Measurements from ENCODE around the gene ORAI3.

ORAI3 gene

DNA sequence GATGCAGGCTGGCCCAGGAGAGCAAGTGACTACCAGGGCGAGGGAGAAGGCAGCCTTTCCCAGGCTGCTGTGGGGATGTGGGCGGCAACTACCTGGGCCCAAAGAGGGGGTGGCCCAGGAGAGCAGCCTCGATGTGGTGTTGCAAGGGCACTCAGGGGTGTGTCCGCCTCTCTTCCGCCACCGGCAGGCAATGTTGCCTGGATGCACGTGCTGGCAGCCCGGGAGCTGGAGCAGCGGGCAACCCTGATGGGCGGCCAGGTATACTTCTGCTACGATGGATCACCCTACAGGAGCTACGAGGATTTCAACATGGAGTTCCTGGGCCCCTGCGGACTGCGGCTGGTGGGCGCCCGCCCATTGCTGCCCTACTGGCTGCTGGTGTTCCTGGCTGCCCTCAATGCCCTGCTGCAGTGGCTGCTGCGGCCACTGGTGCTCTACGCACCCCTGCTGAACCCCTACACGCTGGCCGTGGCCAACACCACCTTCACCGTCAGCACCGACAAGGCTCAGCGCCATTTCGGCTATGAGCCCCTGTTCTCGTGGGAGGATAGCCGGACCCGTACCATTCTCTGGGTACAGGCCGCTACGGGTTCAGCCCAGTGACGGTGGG is 38.8 kb downstream of the ORAI3 start:
- POLR2A ChIA-PET: no interaction called here
- no peak for DNase-seq (ENCODE audit: low read depth, low spot score)
- CTCF ChIA-PET: interaction anchor here (1.6 to 7.8 kb wide), 3 partner anchors 21 to 455 kb away, joined by 5 to 141 read pairs (median 98); partner anchors contain the start of genes PRSS53, VKORC1 and ZNF843
- TF ChIP-seq, protein P1, sequence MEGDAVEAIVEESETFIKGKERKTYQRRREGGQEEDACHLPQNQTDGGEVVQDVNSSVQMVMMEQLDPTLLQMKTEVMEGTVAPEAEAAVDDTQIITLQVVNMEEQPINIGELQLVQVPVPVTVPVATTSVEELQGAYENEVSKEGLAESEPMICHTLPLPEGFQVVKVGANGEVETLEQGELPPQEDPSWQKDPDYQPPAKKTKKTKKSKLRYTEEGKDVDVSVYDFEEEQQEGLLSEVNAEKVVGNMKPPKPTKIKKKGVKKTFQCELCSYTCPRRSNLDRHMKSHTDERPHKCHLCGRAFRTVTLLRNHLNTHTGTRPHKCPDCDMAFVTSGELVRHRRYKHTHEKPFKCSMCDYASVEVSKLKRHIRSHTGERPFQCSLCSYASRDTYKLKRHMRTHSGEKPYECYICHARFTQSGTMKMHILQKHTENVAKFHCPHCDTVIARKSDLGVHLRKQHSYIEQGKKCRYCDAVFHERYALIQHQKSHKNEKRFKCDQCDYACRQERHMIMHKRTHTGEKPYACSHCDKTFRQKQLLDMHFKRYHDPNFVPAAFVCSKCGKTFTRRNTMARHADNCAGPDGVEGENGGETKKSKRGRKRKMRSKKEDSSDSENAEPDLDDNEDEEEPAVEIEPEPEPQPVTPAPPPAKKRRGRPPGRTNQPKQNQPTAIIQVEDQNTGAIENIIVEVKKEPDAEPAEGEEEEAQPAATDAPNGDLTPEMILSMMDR (IDR thresholded peaks at IDR 0.05; ENCODE audit: insufficient read depth, low read length, missing control alignments): no peak
- H3K4me3 ChIP-seq (ENCODE audit: low read depth, low read length): no peak overlapping the region

DNA sequence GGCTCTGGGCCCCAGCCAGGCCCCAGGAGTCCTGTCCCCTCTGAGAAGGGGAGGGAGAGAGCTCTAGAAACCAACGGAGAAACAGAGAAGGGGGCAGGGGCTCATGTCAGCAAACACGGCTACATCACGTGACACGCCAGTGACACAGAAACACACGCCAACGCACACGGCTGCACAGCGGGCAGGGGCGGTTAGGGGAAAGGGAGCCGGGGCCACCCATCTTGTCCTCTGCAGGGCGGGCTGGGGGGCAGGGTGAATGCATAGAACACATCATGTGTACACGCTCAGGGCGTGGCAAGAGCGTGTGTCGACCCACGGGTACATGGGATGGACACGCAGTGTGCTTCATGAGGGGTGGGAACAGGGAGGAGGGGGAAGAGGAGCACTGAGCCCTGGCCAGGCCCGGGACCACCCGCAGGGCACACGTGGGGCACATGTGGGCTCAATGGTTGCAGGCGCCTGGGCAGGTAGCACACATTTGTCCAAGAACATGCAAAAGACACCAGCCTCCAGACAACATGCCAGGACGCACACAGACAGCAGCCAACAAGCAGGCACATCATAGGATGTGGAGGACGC is 40.7 kb downstream of the ORAI3 start:
- POLR2A ChIA-PET: no interaction called here
- CTCF ChIA-PET: no interaction called here
- H3K4me3 ChIP-seq (ENCODE audit: low read depth, low read length): no peak overlapping the region
- TF ChIP-seq, protein P1 (IDR thresholded peaks at IDR 0.05; ENCODE audit: insufficient read depth, low read length, missing control alignments): no peak
- DNase-seq (ENCODE audit: low read depth, low spot score): no peak

DNA sequence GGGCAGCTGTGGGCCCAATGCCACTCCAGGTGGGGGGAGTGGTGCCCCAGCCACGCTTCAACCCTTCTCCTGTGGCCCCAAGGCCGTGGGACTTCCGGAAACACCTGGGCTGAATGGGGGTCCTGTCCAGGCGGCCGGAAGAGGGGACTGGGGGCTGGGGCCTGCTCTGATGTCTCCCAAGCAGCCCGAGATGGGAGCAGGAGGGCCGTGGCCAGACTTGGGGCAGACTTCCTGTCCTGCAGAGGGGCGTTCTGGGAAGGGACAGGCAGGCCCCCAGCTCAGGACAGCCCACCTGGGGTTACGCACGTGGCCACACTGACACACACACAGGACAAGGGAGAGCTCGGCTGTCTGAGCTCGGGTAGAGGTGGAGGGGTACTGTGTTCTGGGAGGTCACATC is 41.2 kb downstream of the ORAI3 start:
- DNase-seq (ENCODE audit: low read depth, low spot score): no peak
- TF ChIP-seq, protein P1 (IDR thresholded peaks at IDR 0.05; ENCODE audit: insufficient read depth, low read length, missing control alignments): no peak
- ChIA-PET CTCF (no interaction called here), POLR2A (no interaction called here)
- H3K4me3 ChIP-seq (ENCODE audit: low read depth, low read length): no peak overlapping the region

DNA sequence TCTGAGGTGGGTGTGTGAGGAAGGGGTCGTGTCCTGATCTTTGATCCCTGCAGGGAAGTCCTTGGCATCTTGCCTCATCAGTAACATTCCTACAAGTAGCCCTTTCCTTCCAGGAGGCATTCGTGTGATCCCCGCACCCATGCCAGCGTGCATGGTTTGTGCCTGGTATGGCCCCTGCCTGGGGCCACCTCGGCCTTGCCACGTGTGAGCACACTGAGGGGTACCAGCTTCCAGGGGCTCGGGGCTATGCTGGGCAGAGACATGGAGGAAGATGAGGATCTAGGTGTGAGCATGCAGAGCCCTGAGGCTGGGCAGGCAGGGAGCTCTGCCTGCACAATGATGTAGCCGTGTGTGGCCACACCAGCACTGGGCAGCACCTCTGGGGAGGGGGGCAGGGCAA is 42.2 kb downstream of the ORAI3 start:
- no peak for DNase-seq (ENCODE audit: low read depth, low spot score)
- POLR2A ChIA-PET: no interaction called here
- H3K4me3 ChIP-seq (ENCODE audit: low read depth, low read length): no peak overlapping the region
- TF ChIP-seq, protein P1 (IDR thresholded peaks at IDR 0.05; ENCODE audit: insufficient read depth, low read length, missing control alignments): no peak
- CTCF ChIA-PET: interaction anchor here (1.7 kb wide), 1 partner anchor 151 kb away, joined by 5 read pairs; no protein-coding TSS in a partner anchor

DNA sequence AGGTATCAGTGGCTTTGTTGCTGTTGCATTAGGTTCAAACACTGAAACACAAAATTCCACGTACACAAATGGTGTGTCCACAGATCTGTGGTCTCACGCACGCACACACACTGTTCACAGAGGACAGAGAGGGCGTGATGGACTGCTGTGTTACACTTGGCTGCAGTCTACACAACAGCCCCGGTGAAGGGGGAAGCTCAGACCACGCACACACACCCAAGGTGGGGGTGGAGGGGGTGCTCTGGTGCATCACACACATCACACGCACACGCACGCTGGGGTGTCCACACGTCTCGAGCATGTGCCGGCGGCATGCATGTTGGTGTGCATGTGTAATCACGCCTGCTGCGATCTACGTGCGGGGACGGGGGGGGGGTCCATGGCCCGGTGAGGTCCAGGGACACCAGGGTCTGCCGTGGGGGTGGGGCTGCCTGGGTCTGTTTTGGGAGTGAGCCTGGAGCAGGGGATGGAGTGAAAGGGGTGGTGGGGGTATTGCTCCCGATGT is 43.5 kb downstream of the ORAI3 start:
- no peak for DNase-seq (ENCODE audit: low read depth, low spot score)
- CTCF ChIA-PET: interaction anchor here (1.0 to 5.6 kb wide), 3 partner anchors 8 to 150 kb away, joined by 3 to 49 read pairs (median 5); partner anchors contain the start of gene HSD3B7
- POLR2A ChIA-PET: no interaction called here
- no peak overlapping the region for H3K4me3 ChIP-seq (ENCODE audit: low read depth, low read length)
- TF ChIP-seq, protein P1 (IDR thresholded peaks at IDR 0.05; ENCODE audit: insufficient read depth, low read length, missing control alignments): no peak
